PC-9 (cell line): Measurements from ENCODE around the gene AP2A1. TPM values are rescaled to one million over a fixed set of nuclear protein-coding genes. Genes with fewer than 3 reads are reported as not detected.

ENCODE experiments used
- BruUV-seq: library from RNA; stranded (reverse); fragments of 400-500 nt; replicated peaks from 2 replicates; lab custom pipeline; 2021; lab: Mats Ljungman, UMichigan
- CTCF ChIA-PET: fragments of 300-600 bp; sonication (Branson Sonifier 250); formaldehyde crosslinking; loops from one replicate; lab custom pipeline; 2022; ENCODE audit warnings: antibody characterized with exemption; lab: Charles Lee
- POLR2A ChIA-PET: fragments of 300-600 bp; sonication (Branson Sonifier 250); formaldehyde crosslinking; loops from one replicate; lab custom pipeline; 2022; ENCODE audit warnings: antibody characterized with exemption; ENCODE audit not compliant: unreplicated experiment; lab: Charles Lee
- DNase-seq, 2 experiments: peaks; one replicate each; pipeline versions ENCODE4 v3.0.0 to v3.0.0-alpha.2; 2015 to 2022; ENCODE audit warnings: mixed read lengths in 1 of 2
- H2AFZ ChIP-seq: fragments of 200-600 bp; sonication (generic); 2 replicates; pipeline ENCODE4 v1.8.1; 2017; ENCODE audit warnings: antibody characterized with exemption
- H3F3A ChIP-seq: fragments of 200-600 bp; sonication (generic); 2 replicates; pipeline ENCODE4 v1.8.1; 2017; ENCODE audit warnings: antibody characterized with exemption, mild to moderate bottlenecking, low read depth; ENCODE audit not compliant: insufficient read depth
- H3K27ac ChIP-seq: fragments of 200-600 bp; sonication (generic); 2 replicates; pipeline ENCODE4 v1.6.1; 2016; ENCODE audit warnings: mixed run types
- H3K27me3 ChIP-seq: fragments of 200-600 bp; sonication (generic); 2 replicates; pipeline ENCODE4 v1.6.1; 2016; ENCODE audit warnings: low read depth, mixed run types; ENCODE audit not compliant: insufficient read depth
- H3K36me3 ChIP-seq: fragments of 200-600 bp; sonication (generic); 2 replicates; pipeline ENCODE4 v1.6.1; 2016; ENCODE audit warnings: low read depth, mixed run types
- H3K4me1 ChIP-seq: fragments of 200-600 bp; sonication (generic); replicated peaks from 2 replicates; pipeline ENCODE4 v1.6.1; 2016; ENCODE audit warnings: mixed run types; ENCODE audit not compliant: insufficient read depth
- H3K4me2 ChIP-seq: fragments of 200-600 bp; sonication (generic); 2 replicates; pipeline ENCODE4 v1.6.1; 2017; ENCODE audit warnings: mixed run types
- H3K4me3 ChIP-seq: fragments of 200-600 bp; sonication (generic); 2 replicates; pipeline ENCODE4 v1.6.1; 2016; ENCODE audit warnings: mixed run types
- H3K79me2 ChIP-seq: fragments of 200-600 bp; sonication (generic); 2 replicates; pipeline ENCODE4 v1.6.1; 2017; ENCODE audit warnings: low read depth, mixed run types
- H3K9me2 ChIP-seq: fragments of 200-600 bp; sonication (generic); 2 replicates; pipeline ENCODE4 v1.8.1; 2017; ENCODE audit warnings: mild to moderate bottlenecking; ENCODE audit not compliant: insufficient read depth
- H3K9me3 ChIP-seq: fragments of 200-600 bp; sonication (generic); 2 replicates; pipeline ENCODE4 v1.8.1; 2016; ENCODE audit warnings: low read depth; ENCODE audit not compliant: insufficient read depth
- H4K20me1 ChIP-seq: fragments of 200-600 bp; sonication (generic); 2 replicates; pipeline ENCODE4 v1.8.1; 2017; ENCODE audit not compliant: insufficient read depth
- EZH2 ChIP-seq: fragments of 200-600 bp; sonication (generic); IDR thresholded peaks from 2 replicates; pipeline ENCODE4 v1.8.0; 2017; ENCODE audit warnings: antibody characterized with exemption, low read depth
- intact Hi-C: fragments of 100-400 bp; cut with micrococcal nuclease; formaldehyde crosslinking; loops from one replicate; pipeline ENCODE4 v1.10.0; 2022; ENCODE audit not compliant: unreplicated experiment
- total RNA-seq: library from RNA; stranded (reverse); gene quantifications from 2 replicates; pipeline ENCODE4 v1.2.3, GENCODE V29; 2021
- TF ChIP-seq, protein P1 (sequence below): fragments of 200-600 bp; sonication (generic); conservative IDR thresholded peaks from 2 replicates; pipeline ENCODE4 v1.6.1; 2017; ENCODE audit warnings: mixed run types, antibody characterized with exemption, mild to moderate bottlenecking, moderate library complexity

Gene AP2A1
- total RNA-seq, 1 experiment from 2014 or later: 91.8 TPM

DNA sequence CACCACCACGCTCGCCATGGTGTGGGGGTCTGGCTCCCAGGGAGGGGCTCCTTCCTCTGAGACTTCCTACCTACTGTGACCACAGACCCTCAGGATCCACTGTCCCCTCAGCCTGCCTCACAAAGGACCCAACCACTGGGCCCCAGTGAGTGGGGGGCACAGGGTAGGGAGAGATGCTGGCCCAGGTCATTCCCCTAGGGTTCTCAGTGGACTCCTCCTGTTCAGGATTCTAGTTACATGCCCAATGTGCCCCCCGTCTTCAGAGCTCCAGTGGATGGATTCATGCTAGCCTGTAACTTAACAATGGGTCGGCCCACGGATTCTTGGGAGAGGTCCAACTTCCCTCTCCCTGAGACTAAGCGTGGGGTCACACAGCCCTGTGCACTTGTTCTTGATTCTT, 3.6 kb upstream of the AP2A1 start, which contains the start of gene TSKS:
TSS of gene TSKS (minus strand) at position 77 of the 400 bp plus-strand sequence. CDS start at position 18, 59 bp downstream.
- Histone ChIP-seq H3K79me2 (peaks cover 13% of the 10 kb centered on the region), H3K4me1 (peaks cover 17% of the 10 kb centered on the region), H4K20me1 (no peaks in the 10 kb centered on the region), H3K9me2 (no peaks in the 10 kb centered on the region), H2AFZ (no peak within 1 kb of the TSS), H3K36me3 (no peaks in the 10 kb centered on the region), H3K27me3 (no peaks in the 10 kb centered on the region), H3K27ac (no peak within 1 kb of the TSS), H3F3A (peaks cover 13% of the 10 kb centered on the region), H3K4me3 (no peak within 1 kb of the TSS), H3K4me2 (no peak within 1 kb of the TSS), H3K9me3 (no peaks in the 10 kb centered on the region)
- POLR2A ChIA-PET: no interaction called here
- intact Hi-C loops: no loop called here
- no TSS peak for BruUV-seq
- no peak for DNase-seq
- CTCF ChIA-PET: no interaction called here
- no peak for TF ChIP-seq EZH2
- TF ChIP-seq, protein P1, sequence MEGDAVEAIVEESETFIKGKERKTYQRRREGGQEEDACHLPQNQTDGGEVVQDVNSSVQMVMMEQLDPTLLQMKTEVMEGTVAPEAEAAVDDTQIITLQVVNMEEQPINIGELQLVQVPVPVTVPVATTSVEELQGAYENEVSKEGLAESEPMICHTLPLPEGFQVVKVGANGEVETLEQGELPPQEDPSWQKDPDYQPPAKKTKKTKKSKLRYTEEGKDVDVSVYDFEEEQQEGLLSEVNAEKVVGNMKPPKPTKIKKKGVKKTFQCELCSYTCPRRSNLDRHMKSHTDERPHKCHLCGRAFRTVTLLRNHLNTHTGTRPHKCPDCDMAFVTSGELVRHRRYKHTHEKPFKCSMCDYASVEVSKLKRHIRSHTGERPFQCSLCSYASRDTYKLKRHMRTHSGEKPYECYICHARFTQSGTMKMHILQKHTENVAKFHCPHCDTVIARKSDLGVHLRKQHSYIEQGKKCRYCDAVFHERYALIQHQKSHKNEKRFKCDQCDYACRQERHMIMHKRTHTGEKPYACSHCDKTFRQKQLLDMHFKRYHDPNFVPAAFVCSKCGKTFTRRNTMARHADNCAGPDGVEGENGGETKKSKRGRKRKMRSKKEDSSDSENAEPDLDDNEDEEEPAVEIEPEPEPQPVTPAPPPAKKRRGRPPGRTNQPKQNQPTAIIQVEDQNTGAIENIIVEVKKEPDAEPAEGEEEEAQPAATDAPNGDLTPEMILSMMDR: no peak

DNA sequence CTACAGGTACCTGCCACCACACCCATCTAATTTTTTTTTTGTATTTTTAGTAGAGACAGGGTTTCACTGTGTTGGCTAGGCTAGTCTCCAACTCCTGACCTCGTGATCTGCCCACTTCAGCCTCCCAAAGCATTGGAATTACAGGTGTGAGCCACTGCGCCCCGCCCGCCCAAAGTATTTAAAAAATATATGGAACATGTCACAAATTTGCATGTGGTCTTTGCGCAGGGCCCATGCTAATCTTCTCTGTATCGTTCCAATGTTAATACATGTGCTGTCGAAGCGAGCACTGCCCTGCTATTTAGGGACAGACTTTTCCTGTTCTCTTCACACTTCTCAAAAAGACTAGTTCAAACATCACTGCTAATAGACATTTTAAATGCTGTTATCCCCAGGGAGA, 2.5 kb upstream of the AP2A1 start:
- no peaks in the 10 kb centered on the region for H3K9me3 ChIP-seq
- H3K27me3 ChIP-seq: no peaks in the 10 kb centered on the region
- H3K9me2 ChIP-seq: no peaks in the 10 kb centered on the region
- DNase-seq: no peak
- ChIA-PET POLR2A (no interaction called here), CTCF (no interaction called here)
- peaks cover 13% of the 10 kb centered on the region for H3F3A ChIP-seq
- TF ChIP-seq, protein P1: no peak
- TF ChIP-seq EZH2: no peak
- no peak overlapping the region for H2AFZ ChIP-seq
- BruUV-seq: no TSS peak
- H3K4me3 ChIP-seq: no peak overlapping the region
- H4K20me1 ChIP-seq: no peaks in the 10 kb centered on the region
- no peaks in the 10 kb centered on the region for H3K36me3 ChIP-seq
- peaks cover 24% of the 10 kb centered on the region for H3K79me2 ChIP-seq
- no peak overlapping the region for H3K4me2 ChIP-seq
- H3K27ac ChIP-seq: no peak overlapping the region
- peaks cover 17% of the 10 kb centered on the region for H3K4me1 ChIP-seq
- intact Hi-C loops: no loop called here

DNA sequence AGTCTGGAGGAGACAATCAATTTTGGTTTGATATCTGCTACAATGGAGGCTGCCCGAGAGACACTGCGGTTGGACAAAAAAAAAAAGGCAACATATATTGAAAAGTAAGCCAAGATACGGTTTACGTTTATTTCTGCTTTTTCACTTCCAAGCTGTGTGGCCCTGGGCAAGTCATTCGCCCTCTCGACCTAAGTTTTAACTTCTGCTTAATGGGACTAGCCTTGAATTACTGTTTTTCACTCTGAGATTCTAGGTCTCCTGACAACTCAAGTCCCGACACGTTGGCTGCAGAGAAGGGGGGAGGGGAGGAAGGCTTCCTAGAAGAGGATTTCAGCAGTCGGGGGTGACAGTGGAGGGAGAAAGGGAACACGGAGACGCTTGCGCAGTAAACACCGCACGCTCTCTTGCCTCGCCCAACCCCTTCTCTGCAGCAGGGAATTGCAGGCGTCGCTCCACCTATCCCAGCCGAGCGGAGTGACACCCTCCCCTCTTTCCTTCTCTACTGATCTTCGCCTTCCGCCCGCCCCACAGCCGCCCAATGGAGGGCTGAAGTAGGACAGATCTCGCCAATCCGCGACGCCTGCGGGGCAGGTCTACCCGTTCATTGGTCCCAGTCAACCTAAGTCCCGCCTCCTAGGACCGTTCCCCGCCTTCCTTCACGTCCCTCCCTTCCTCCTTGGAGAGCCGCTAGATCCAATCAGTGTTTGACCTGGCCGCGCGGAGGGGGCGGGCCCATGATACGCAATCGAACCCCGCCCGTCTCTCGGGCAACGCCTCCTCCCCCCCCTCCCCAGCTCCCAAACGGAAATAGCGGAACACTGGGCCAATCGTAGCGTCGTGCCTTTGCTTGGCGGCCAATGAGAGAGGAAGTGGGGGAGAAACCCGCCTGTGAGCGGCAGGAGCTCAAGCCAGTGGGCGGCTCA, 533 bp upstream of the AP2A1 start:
- no peaks in the 10 kb centered on the region for H3K36me3 ChIP-seq
- BruUV-seq: TSS peak; percentile 98
- ChIA-PET POLR2A (interaction anchor here (0.5 to 1.6 kb wide), 13 partner anchors 27 to 1493 kb away, joined by 3 to 16 read pairs (median 7); partner anchors contain the start of genes PTOV1 and RRAS), CTCF (interaction anchor here (0.5 to 1.2 kb wide), 5 partner anchors 11 to 425 kb away, joined by 3 to 18 read pairs (median 4); partner anchors contain the start of gene FUZ)
- 0 out of 2 replicates have a peak, but pooled peaks cover 5% of the 10 kb centered on the region for H4K20me1 ChIP-seq
- no peaks in the 10 kb centered on the region for H3K9me2 ChIP-seq
- H2AFZ ChIP-seq: peak overlapping the region; percentile 77
- peak overlapping the region; percentile 59 for H3K4me3 ChIP-seq
- peaks cover 30% of the 10 kb centered on the region for H3K79me2 ChIP-seq
- H3K4me2 ChIP-seq: peak overlapping the region; percentile 90
- no peaks in the 10 kb centered on the region for H3K9me3 ChIP-seq
- intact Hi-C loops: loop anchor here (1.0 to 5.0 kb wide), 3 partner anchors 47 to 111 kb away; partner anchors contain the start of genes AKT1S1, FUZ, PRMT1 and TBC1D17
- peak; percentile 99 for DNase-seq
- H3K27ac ChIP-seq: peak overlapping the region; percentile 88
- H3K4me1 ChIP-seq: peaks cover 17% of the 10 kb centered on the region
- H3K27me3 ChIP-seq: no peaks in the 10 kb centered on the region
- TF ChIP-seq, protein P1: no peak
- no peak for TF ChIP-seq EZH2
- H3F3A ChIP-seq: peaks cover 13% of the 10 kb centered on the region
